Right cardiac atrium (tissue), 5 donors: ENCODE results near the gene DNAJC30. TPM values are rescaled to one million over a fixed set of nuclear protein-coding genes. Genes with fewer than 3 reads are reported as not detected.
"Not testable (repeated sequence)": the region's sequence is repeated elsewhere in the genome, so short reads cannot be mapped to it uniquely, and the experiment has no call there.

ENCODE experiments used
- ATAC-seq, 2 donors: fragments of 200-7000 bp; cut with Tn5 transposase; one replicate each; pipeline versions ENCODE4 v1.8.0 to v1.9.1; 2020; ENCODE audit warnings: moderate library complexity in 2 of 2, mild to moderate bottlenecking in 1 of 2
- DNase-seq, 3 donors: peaks; one replicate each; pipeline ENCODE4 v3.0.0-alpha.2; 2020
- H3K27ac ChIP-seq: one replicate; pipeline ENCODE4 v1.5.1; 2013; ENCODE audit warnings: mild to moderate bottlenecking, low read length, control low read depth, moderate library complexity
- H3K27me3 ChIP-seq: one replicate; pipeline ENCODE4 v1.6.1; 2013; ENCODE audit not compliant: control insufficient read depth, insufficient read depth
- H3K4me1 ChIP-seq: one replicate; pipeline ENCODE4 v1.6.1; 2013; ENCODE audit warnings: low read length; ENCODE audit not compliant: control insufficient read depth, insufficient read depth
- H3K4me3 ChIP-seq: one replicate; pipeline ENCODE4 v1.5.1; 2013; ENCODE audit warnings: low read length, control low read depth
- H3K9me3 ChIP-seq: one replicate; pipeline ENCODE4 v1.6.1; 2013; ENCODE audit warnings: low read length; ENCODE audit not compliant: control insufficient read depth
- WGBS: extraction: QIAGEN DNeasy Blood & Tissue Kit; methylation state at CpG from one replicate; pipeline ENCODE4 v1.1.7; 2013; 5-methylcytosine and 5-hydroxymethylcytosine counted together
- intact Hi-C, 4 donors: fragments of 100-400 bp; cut with DNase I; formaldehyde crosslinking; loops; one replicate each; pipeline versions ENCODE4 v1.11.0 to v1.14.0; 2022 to 2023
- long read RNA-seq, 4 donors: library from polyadenylated mRNA; unstranded; transcript quantifications; one replicate each; pipeline ENCODE4 v2.0.0, GENCODE V29; 2020 to 2021
- polyA plus RNA-seq: library from polyadenylated mRNA; stranded (reverse); fragments of 200-250 nt; gene quantifications from one replicate; pipeline ENCODE4 v1.2.3, GENCODE V29; 2013
- total RNA-seq, 4 donors: library from RNA; stranded (reverse); fragmentation: NEBNext Ultra II Directional; extraction: Animal tissue kit (Norgen Biotek cat#: 25700); gene quantifications; one replicate each; pipeline ENCODE4 v1.2.1, GENCODE V29; 2021
- donor health status: healthy with polysubstance abuse.
- donor health status: DM: no; HTN: yes; CAD: no.
- donor health status: DM: no; HTN: no; CAD: no.
- donor health status: DM: no; HTN: yes; CAD: no; lungs with severe emphysema.
- donor health status: DM: yes; HTN: yes; CAD: no.

The DNAJC30 gene
- 10 to 100 TPM; 14.5 to 21.1 (median 17.6) TPM for total RNA-seq
- 20.1 TPM for polyA plus RNA-seq
- long read RNA-seq, donor 1, transcript DNAJC30-201 (1 exons, 2,485 nt) = major isoform, 38 of 38 reads
- long read RNA-seq, donor 1, partial matches to known transcripts = 0 of 38 reads
- long read RNA-seq, donor 1, other reads (novel, unspliced or antisense) = 0 of 38 reads
- long read RNA-seq, donor 2, transcript DNAJC30-201 (1 exons, 2,485 nt) = major isoform, 14 of 14 reads
- long read RNA-seq, donor 2, partial matches to known transcripts = 0 of 14 reads
- long read RNA-seq, donor 2, other reads (novel, unspliced or antisense) = 0 of 14 reads
- long read RNA-seq, donor 3, transcript DNAJC30-201 (1 exons, 2,485 nt) = major isoform, 29 of 29 reads
- long read RNA-seq, donor 3, partial matches to known transcripts = 0 of 29 reads
- long read RNA-seq, donor 3, other reads (novel, unspliced or antisense) = 0 of 29 reads
- long read RNA-seq, donor 4, transcript DNAJC30-201 (1 exons, 2,485 nt) = major isoform, 36 of 36 reads
- long read RNA-seq, donor 4, partial matches to known transcripts = 0 of 36 reads
- long read RNA-seq, donor 4, other reads (novel, unspliced or antisense) = 0 of 36 reads

GRCh38 chr7:73683056-73683787 is at the start of gene DNAJC30, which contains the start of gene BUD23:
Gene DNAJC30, minus strand, starts transcription at chr7:73683453. Its CDS starts 30 bp downstream, at chr7:73683423.
Gene BUD23, plus strand, starts transcription at chr7:73683597. Its CDS starts 29 bp downstream, at chr7:73683626.
- H3K27me3 ChIP-seq = no peaks in the 10 kb centered on the region
- H3K4me1 ChIP-seq = peaks cover 3% of the 10 kb centered on the region
- DNase-seq (peak; percentile 97 to 99 (median 99)), ATAC-seq (peak; percentile 97 to 98)
- no peaks in the 10 kb centered on the region for H3K9me3 ChIP-seq
- under 1% methylated on average over 68 of the region's 68 CpGs for WGBS
- peak within 1 kb of the TSS; percentile 82 for H3K27ac ChIP-seq
- peak within 1 kb of the TSS; percentile 97 for H3K4me3 ChIP-seq
- intact Hi-C loops = no loop called here

GRCh38 chr7:73732397-73732796 is 49.1 kb upstream of the DNAJC30 start:
- DNase-seq (no peak), ATAC-seq (no peak)
- Histone ChIP-seq H3K27me3 (no peaks in the 10 kb centered on the region), H3K27ac (no peak overlapping the region), H3K9me3 (no peaks in the 10 kb centered on the region), H3K4me1 (no peaks in the 10 kb centered on the region), H3K4me3 (no peak overlapping the region)
- WGBS = 63% methylated on average over 2 of the region's 2 CpGs
- intact Hi-C loops = no loop called here

DNA sequence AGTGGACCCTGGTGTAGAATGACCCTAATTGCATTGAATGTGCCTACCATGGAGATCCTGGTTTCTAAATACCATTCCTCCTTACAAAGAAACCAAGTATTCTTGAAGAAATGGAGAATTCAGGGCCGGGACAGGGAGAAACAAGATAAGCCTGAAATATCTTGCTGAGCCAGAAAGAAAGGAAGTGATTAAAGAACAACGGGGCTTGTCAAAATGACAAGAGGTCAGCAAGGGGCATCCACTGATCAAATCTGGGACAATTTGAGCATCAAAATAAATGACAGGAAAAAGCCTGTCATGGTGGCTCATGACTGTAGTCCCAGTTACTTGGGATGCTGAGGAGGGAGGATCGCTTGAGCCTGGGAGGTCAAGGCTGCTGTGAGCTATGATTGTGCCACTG is 47.2 kb upstream of the DNAJC30 start:
- no peaks in the 10 kb centered on the region for H3K4me1 ChIP-seq
- WGBS = 32% methylated on average over 3 of the region's 3 CpGs
- DNase-seq = no peak
- no peak for ATAC-seq
- no peaks in the 10 kb centered on the region for H3K27me3 ChIP-seq
- intact Hi-C loops = no loop called here
- no peaks in the 10 kb centered on the region for H3K9me3 ChIP-seq
- no peak overlapping the region for H3K4me3 ChIP-seq
- H3K27ac ChIP-seq = no peak overlapping the region

DNA sequence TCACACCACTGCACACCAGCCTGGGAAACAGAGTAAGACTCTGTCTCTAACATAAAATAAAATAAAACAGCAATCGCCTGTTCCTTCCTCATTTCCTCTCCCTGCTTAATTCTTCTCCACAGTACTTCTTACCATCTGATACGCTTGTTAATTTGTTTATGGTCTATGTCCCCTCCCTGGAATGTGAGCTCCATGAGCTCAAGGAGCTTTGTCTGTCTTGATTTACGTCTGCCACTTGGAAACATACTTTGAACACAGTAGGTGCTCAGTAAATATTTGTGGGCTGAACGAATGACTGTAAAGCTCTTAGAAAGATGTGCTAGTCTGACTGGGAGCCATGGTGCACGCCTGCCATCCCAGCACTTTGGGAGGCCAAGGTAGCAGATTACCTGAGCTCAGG is 45.3 kb upstream of the DNAJC30 start:
- H3K4me1 ChIP-seq = no peaks in the 10 kb centered on the region
- WGBS = 60% methylated on average over 5 of the region's 5 CpGs
- intact Hi-C loops = loop anchor here in 1 of 4 donors (5.0 kb wide), 1 partner anchor 121 kb away; no protein-coding TSS in a partner anchor
- no peaks in the 10 kb centered on the region for H3K27me3 ChIP-seq
- ATAC-seq (no peak), DNase-seq (no peak)
- no peaks in the 10 kb centered on the region for H3K9me3 ChIP-seq
- H3K27ac ChIP-seq = no peak overlapping the region
- no peak overlapping the region for H3K4me3 ChIP-seq

GRCh38 chr7:73727952-73728351 is 44.7 kb upstream of the DNAJC30 start:
- no peak for ATAC-seq
- intact Hi-C loops = loop anchor here in 2 of 4 donors (2.0 to 5.0 kb wide), 2 partner anchors 121 kb away; no protein-coding TSS in a partner anchor

GRCh38 chr7:73726083-73726466 is 42.8 kb upstream of the DNAJC30 start:
- Histone ChIP-seq H3K4me3 (no peak overlapping the region), H3K9me3 (no peaks in the 10 kb centered on the region), H3K27ac (no peak overlapping the region), H3K4me1 (no peaks in the 10 kb centered on the region), H3K27me3 (no peaks in the 10 kb centered on the region)
- intact Hi-C loops = loop anchor here in 2 of 4 donors (2.0 to 5.0 kb wide), 2 partner anchors 119 kb away; no protein-coding TSS in a partner anchor
- WGBS = 67% methylated on average over 1 of the region's 1 CpG
- DNase-seq (no peak), ATAC-seq (peak in 1 of 2 donors; percentile 7)

More at GRCh38 chr7:73727952-73728351, 44.7 kb upstream of the DNAJC30 start:
- Histone ChIP-seq H3K4me3 (no peak overlapping the region), H3K9me3 (no peaks in the 10 kb centered on the region), H3K27me3 (no peaks in the 10 kb centered on the region), H3K4me1 (no peaks in the 10 kb centered on the region), H3K27ac (no peak overlapping the region)
- 69% methylated on average over 3 of the region's 3 CpGs for WGBS
- DNase-seq = no peak

GRCh38 chr7:73723813-73724212 is 40.6 kb upstream of the DNAJC30 start:
- no peak overlapping the region for H3K27ac ChIP-seq

GRCh38 chr7:73722785-73723184 is 39.5 kb upstream of the DNAJC30 start:
- Histone ChIP-seq H3K27me3 (no peaks in the 10 kb centered on the region), H3K27ac (no peak overlapping the region), H3K4me3 (no peak overlapping the region), H3K4me1 (no peaks in the 10 kb centered on the region), H3K9me3 (no peaks in the 10 kb centered on the region)
- no peak for DNase-seq
- 66% methylated on average over 6 of the region's 6 CpGs for WGBS
- intact Hi-C loops = no loop called here
- no peak for ATAC-seq

More at GRCh38 chr7:73723813-73724212, 40.6 kb upstream of the DNAJC30 start:
- H3K27me3 ChIP-seq = no peaks in the 10 kb centered on the region
- 91% methylated on average over 3 of the region's 3 CpGs for WGBS
- no peaks in the 10 kb centered on the region for H3K9me3 ChIP-seq
- no peak overlapping the region for H3K4me3 ChIP-seq
- H3K4me1 ChIP-seq = no peaks in the 10 kb centered on the region
- intact Hi-C loops = loop anchor here in 2 of 4 donors (2.0 kb wide), 1 partner anchor 117 kb away; no protein-coding TSS in a partner anchor
- ATAC-seq (no peak), DNase-seq (no peak)

DNA sequence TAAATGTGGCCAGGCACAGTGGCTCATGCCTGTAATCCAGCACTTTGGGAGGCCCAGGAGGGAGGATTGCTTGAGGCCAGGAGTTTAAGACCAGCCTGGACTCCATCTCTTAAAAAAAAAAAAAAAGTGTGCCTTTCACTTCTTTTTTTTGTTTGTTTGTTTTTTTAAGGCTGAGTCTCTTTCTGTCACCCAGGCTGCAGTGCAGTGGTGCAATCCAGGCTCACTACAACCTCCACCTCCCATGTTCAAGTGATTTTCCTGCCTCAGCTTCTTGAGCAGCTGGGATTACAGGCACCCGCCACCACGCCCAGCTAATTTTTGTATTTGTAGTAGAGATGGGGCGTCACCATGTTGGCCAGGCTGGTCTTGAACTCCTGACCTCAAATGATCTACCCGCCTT is 38.9 kb upstream of the DNAJC30 start:
- H3K4me1 ChIP-seq, H3K9me3 ChIP-seq, intact Hi-C loops, DNase-seq, H3K27me3 ChIP-seq, H3K4me3 ChIP-seq, ATAC-seq, H3K27ac ChIP-seq: not testable (repeated sequence)
- WGBS = 84% methylated on average over 4 of the region's 4 CpGs

GRCh38 chr7:73721377-73721817 is 38.1 kb upstream of the DNAJC30 start:
- Histone ChIP-seq H3K27me3 (no peaks in the 10 kb centered on the region), H3K9me3 (no peaks in the 10 kb centered on the region), H3K4me1 (no peaks in the 10 kb centered on the region), H3K27ac (no peak overlapping the region), H3K4me3 (no peak overlapping the region)
- ATAC-seq (peak; percentile 66 to 72), DNase-seq (peak; percentile 66 to 85 (median 84))
- intact Hi-C loops = no loop called here
- WGBS = 56% methylated on average over 3 of the region's 3 CpGs
